H1 (cell line): ENCODE results near the gene ICA1. TPM values are rescaled to one million over a fixed set of nuclear protein-coding genes. Genes with fewer than 3 reads are reported as not detected.

ENCODE experiments used
- EZH2 ChIP-seq: fragments of 200-600 bp; sonication (generic); IDR thresholded peaks from 2 replicates; pipeline ENCODE4 v1.7.1; 2012; ENCODE audit warnings: low read depth, mild to moderate bottlenecking, moderate library complexity, low read length, inconsistent platforms; ENCODE audit not compliant: severe bottlenecking
- KDM4A ChIP-seq: IDR thresholded peaks from one replicate; pipeline ENCODE4 v1.7.1; 2012; ENCODE audit warnings: low read depth, mild to moderate bottlenecking, moderate library complexity, low read length, inconsistent platforms; ENCODE audit not compliant: severe bottlenecking
- PHF8 ChIP-seq: fragments of 200-600 bp; sonication (generic); conservative IDR thresholded peaks from 2 replicates; pipeline ENCODE4 v1.7.1; 2012; ENCODE audit warnings: low read depth, mild to moderate bottlenecking, inconsistent platforms, low read length, moderate library complexity
- SAP30 ChIP-seq: fragments of 300-600 bp; sonication (generic); IDR thresholded peaks from 2 replicates; pipeline ENCODE4 v1.7.1; 2012; ENCODE audit warnings: low read length, moderate library complexity, mild to moderate bottlenecking, inconsistent platforms; ENCODE audit not compliant: insufficient read depth, insufficient replicate concordance
- SIN3A ChIP-seq, 2 experiments: IDR thresholded peaks in 1 of 2; conservative IDR thresholded peaks in 1 of 2; 2 replicates each; pipeline ENCODE4 v1.6.1; 2011 to 2012; ENCODE audit warnings: low read length in 2 of 2, improper control_type of control experiment in 1 of 2, low read depth in 1 of 2, mild to moderate bottlenecking in 1 of 2
- polyA plus RNA-seq, 7 experiments: library from polyadenylated mRNA; depleted of rRNA in 3 of 7; stranded (reverse) in 5 of 7; unstranded in 2 of 7; fragments of >200 nt in 5 of 7; fragments of 200-250 nt in 2 of 7; gene quantifications; 1 replicate in 5 of 7; 2 replicates in 1 of 7; 4 replicates in 1 of 7; pipeline versions ENCODE4 v1.2.1 to v1.2.3, GENCODE V29; 2011 to 2013; ENCODE audit warnings: missing spikeins in 2 of 7, mixed read lengths in 2 of 7
- total RNA-seq: library from RNA; stranded (reverse); fragmentation: NEBNext Ultra II Directional; extraction: Animal tissue kit (Norgen Biotek cat#: 25700); gene quantifications from 2 replicates; pipeline ENCODE4 v1.2.1, GENCODE V29; 2021

ICA1 gene
- total and polyA plus RNA-seq, 2 of the 8 experiments (the other 6 are each of a cell fraction or from before 2014, with no cell fraction given), result 14.9 to 37.1 TPM

- peak; percentile 84 for TF ChIP-seq KDM4A
- TF ChIP-seq SIN3A (conservative IDR thresholded peaks at IDR 0.05 in 1 of 2, IDR thresholded peaks at IDR 0.05 in 1 of 2; ENCODE audit: low read depth in 1 of 2, low read length in 2 of 2), result peak in 1 of 2 experiments; percentile 39; a peak in 2 of 4 replicates
- no peak for TF ChIP-seq EZH2
- peak; percentile 39 for TF ChIP-seq SAP30
- peak; percentile 83 for TF ChIP-seq PHF8
These were observed at the start of gene ICA1 (continued) for GRCh38 chr7:8261711-8262695.
